GM19438 (cell line): ENCODE measurements around the gene CCDC85A.

Experiments
- ATAC-seq: cut with Tn5 transposase; IDR thresholded peaks from one replicate; pipeline ENCODE4 v1.9.1; 2021; ENCODE audit warnings: low read depth; ENCODE audit not compliant: unreplicated experiment

Gene CCDC85A

GRCh38 chr2:56292951-56293350, 109.2 kb downstream of the CCDC85A start:
- ATAC-seq, result no peak

GRCh38 chr2:56295666-56296065, 111.9 kb downstream of the CCDC85A start:
- no peak for ATAC-seq

- ATAC-seq, result no peak
Measured at GRCh38 chr2:56297671-56298070, 113.9 kb downstream of the CCDC85A start.

GRCh38 chr2:56299171-56299691, 115.4 kb downstream of the CCDC85A start:
- ATAC-seq, result no peak

GRCh38 chr2:56309626-56310170, 125.9 kb downstream of the CCDC85A start:
- no peak for ATAC-seq

- ATAC-seq, result no peak
Measured at GRCh38 chr2:56313500-56313921, 129.7 kb downstream of the CCDC85A start.

GRCh38 chr2:56314371-56314770, 130.6 kb downstream of the CCDC85A start:
- no peak for ATAC-seq

- no peak for ATAC-seq
Measured at GRCh38 chr2:56314796-56315195, 131.0 kb downstream of the CCDC85A start.

- no peak for ATAC-seq
Measured at GRCh38 chr2:56315376-56315775, 131.6 kb downstream of the CCDC85A start.

- ATAC-seq, result no peak
Measured at GRCh38 chr2:56316011-56316410, 132.2 kb downstream of the CCDC85A start.

- ATAC-seq, result no peak
Measured at GRCh38 chr2:56318147-56318546, 134.4 kb downstream of the CCDC85A start.

GRCh38 chr2:56325661-56326345, 142.0 kb downstream of the CCDC85A start:
- no peak for ATAC-seq

- ATAC-seq, result no peak
Measured at GRCh38 chr2:56326346-56326741, 142.6 kb downstream of the CCDC85A start.

GRCh38 chr2:56331810-56332209, 148.0 kb downstream of the CCDC85A start:
- no peak for ATAC-seq

- ATAC-seq, result no peak
Measured at GRCh38 chr2:56333812-56334485, 150.2 kb downstream of the CCDC85A start.

GRCh38 chr2:56334622-56335021, 150.8 kb downstream of the CCDC85A start:
- no peak for ATAC-seq

GRCh38 chr2:56335101-56335500, 151.3 kb downstream of the CCDC85A start:
- no peak for ATAC-seq

- no peak for ATAC-seq
Measured at GRCh38 chr2:56337342-56337741, 153.6 kb downstream of the CCDC85A start.

GRCh38 chr2:56338232-56338631, 154.4 kb downstream of the CCDC85A start:
- ATAC-seq, result no peak

GRCh38 chr2:56344771-56345170, 161.0 kb downstream of the CCDC85A start:
- ATAC-seq, result no peak

- ATAC-seq, result no peak
Measured at GRCh38 chr2:56347881-56348280, 164.1 kb downstream of the CCDC85A start.
